ENCODE measurements around the gene KCNMB3.
"Not testable (repeated sequence)": the region's sequence is repeated elsewhere in the genome, so short reads cannot be mapped to it uniquely, and the experiment has no call there.

Gene KCNMB3

DNA sequence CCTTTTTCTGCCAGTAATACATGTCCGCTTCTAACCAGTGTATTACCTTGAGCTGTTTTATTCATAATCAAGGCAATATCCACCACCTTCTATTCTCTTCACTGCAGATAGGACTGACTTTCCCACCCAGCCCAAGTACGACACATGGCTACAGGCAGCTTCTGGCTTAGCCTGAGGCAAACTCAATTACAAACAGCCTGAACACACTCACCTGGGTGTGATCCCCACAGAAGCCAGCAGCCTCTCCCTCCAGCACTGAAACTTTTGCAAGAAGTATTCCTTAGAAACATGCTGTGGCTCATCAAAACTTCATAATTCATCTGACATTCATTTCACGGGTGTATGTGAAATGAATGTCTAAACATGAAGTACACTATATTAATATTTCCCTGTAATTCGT lies 13.5 kb upstream of the KCNMB3 start:
- peaks cover 19% of the 10 kb centered on the region for H3K27me3 ChIP-seq (replicated peaks; ENCODE audit: control insufficient read depth, insufficient read depth, low read length)
- H3K9ac ChIP-seq (ENCODE audit: low read length): no peak overlapping the region
- H3K4me3 ChIP-seq (ENCODE audit: low read length): no peak overlapping the region
- no peaks in the 10 kb centered on the region for H3K36me3 ChIP-seq (ENCODE audit: control insufficient read depth, insufficient read depth, low read length, severe bottlenecking)
- no peak for DNase-seq (ENCODE audit: low read depth)
- no peaks in the 10 kb centered on the region for H3K9me3 ChIP-seq (ENCODE audit: control insufficient read depth, low read length)
- H3K4me1 ChIP-seq (ENCODE audit: control insufficient read depth, insufficient read depth, low read length): no peaks in the 10 kb centered on the region

DNA sequence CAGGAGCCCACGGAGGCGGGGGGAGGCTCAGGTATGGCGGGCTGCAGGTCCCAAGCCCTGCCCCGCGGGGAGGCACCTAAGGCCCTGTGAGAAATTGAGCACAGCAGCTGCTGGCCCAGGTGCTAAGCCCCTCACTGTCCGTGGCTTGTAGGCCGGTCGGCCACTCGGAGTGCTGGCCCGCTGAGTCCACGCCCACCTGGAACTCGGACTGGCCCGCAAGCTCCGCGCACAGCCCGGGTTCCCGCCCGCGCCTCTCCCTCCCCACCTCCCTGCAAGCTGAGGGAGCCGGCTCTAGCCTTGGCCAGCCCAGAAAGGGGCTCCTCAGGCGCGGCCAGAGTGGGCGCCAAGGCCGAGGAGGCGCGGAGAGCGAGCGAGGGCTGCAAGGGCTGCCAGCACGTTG lies 12.2 kb upstream of the KCNMB3 start:
- Histone ChIP-seq H3K36me3 (ENCODE audit: control insufficient read depth, insufficient read depth, low read length, severe bottlenecking) (no peaks in the 10 kb centered on the region), H3K9me3 (ENCODE audit: control insufficient read depth, low read length) (no peaks in the 10 kb centered on the region), H3K9ac (ENCODE audit: low read length) (no peak overlapping the region), H3K4me3 (ENCODE audit: low read length) (no peak overlapping the region), H3K27me3 (replicated peaks; ENCODE audit: control insufficient read depth, insufficient read depth, low read length) (peaks cover 11% of the 10 kb centered on the region), H3K4me1 (ENCODE audit: control insufficient read depth, insufficient read depth, low read length) (no peaks in the 10 kb centered on the region)
- no peak for DNase-seq (ENCODE audit: low read depth)

DNA sequence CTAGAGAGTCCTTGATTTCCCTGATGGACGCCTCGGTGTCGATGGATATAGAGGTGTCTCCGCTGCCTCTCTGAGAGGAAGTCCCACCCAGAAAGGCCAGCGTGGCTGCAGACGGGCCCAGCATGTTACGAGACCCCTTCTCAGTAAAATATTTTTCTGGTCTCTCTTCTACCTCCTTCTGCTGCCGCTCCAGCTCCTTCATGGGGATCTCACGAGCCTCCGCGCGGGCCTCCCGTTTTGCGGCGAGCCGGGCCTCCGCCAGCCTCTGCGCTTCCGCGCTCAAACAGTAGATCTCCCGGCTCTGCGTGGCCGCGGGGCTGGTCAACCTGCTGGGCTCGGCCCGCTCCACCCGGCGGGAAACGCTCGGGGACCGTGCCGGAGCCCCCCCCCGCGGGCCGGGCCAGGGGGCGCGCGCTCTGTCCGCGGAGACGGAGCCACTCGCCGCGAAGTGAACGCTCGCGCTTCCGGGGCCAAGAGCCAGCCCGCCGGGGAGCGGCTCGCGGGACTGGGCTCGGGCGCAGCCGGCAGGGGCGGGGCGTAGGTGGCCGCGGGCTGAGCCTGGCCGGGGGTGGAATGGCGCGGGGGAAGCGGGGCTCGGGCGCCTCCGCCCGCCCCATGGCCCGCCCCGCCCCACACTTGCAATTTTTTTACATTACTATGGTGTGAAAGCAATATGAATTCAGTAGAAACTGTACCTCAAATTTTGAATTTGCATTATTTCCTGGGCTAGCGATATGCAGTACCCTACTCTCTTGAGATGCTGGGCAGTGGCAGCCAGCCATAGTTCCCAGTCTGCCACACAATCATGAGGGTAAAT lies 10.2 kb upstream of the KCNMB3 start:
- no peaks in the 10 kb centered on the region for H3K36me3 ChIP-seq (ENCODE audit: control insufficient read depth, insufficient read depth, low read length, severe bottlenecking)
- DNase-seq (ENCODE audit: low read depth): peak; percentile 90
- H3K27me3 ChIP-seq (replicated peaks; ENCODE audit: control insufficient read depth, insufficient read depth, low read length): peaks cover 6% of the 10 kb centered on the region
- no peaks in the 10 kb centered on the region for H3K9me3 ChIP-seq (ENCODE audit: control insufficient read depth, low read length)
- no peaks in the 10 kb centered on the region for H3K4me1 ChIP-seq (ENCODE audit: control insufficient read depth, insufficient read depth, low read length)
- peak overlapping the region; percentile 87 for H3K9ac ChIP-seq (ENCODE audit: low read length)
- peak overlapping the region; percentile 87 for H3K4me3 ChIP-seq (ENCODE audit: low read length)

DNA sequence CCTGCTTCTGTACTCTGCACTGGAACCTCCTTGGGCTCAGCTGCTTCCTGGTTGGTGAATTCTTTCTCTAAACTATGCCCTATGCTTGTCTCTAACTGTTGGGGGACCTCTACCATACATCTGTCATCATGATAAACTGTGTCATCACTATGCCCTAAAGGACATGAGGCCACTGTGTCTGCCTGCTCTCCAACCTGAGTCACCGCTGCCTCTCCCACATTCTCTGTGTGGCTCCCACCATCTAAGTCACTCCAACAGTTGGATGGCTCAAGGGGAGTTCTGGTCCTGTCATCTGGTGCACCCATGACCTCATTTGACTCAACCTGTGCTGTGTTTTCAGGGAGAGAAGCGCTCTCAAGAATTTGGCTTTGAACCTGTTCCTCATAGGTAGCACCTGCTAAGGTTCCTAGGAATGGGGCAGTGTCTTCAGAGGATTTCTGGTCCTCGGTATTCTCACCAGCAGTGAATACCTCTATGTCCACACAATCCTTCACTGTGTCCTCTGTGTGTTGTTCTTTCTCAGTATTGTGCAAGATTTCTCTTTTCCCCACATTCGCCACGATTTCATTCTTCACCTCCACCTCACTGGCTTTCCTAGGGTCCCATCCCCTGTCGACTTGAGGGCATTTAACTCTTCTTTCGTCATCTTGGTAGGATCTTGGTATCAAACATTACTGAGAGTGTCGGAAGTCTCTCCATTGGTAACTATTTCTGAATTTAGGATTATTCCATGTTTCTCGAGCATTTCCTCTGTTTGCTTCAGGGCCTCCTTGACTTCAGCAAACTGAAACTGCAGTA lies 9.2 kb upstream of the KCNMB3 start:
- not testable (repeated sequence) for DNase-seq (ENCODE audit: low read depth); H3K27me3 ChIP-seq (replicated peaks; ENCODE audit: control insufficient read depth, insufficient read depth, low read length); H3K36me3 ChIP-seq (ENCODE audit: control insufficient read depth, insufficient read depth, low read length, severe bottlenecking); H3K9me3 ChIP-seq (ENCODE audit: control insufficient read depth, low read length); H3K9ac ChIP-seq (ENCODE audit: low read length); H3K4me1 ChIP-seq (ENCODE audit: control insufficient read depth, insufficient read depth, low read length)
- H3K4me3 ChIP-seq (ENCODE audit: low read length): peak overlapping the region; percentile 87

- Histone ChIP-seq H3K9ac (ENCODE audit: low read length) (no peak overlapping the region), H3K36me3 (ENCODE audit: control insufficient read depth, insufficient read depth, low read length, severe bottlenecking) (no peaks in the 10 kb centered on the region), H3K27me3 (replicated peaks; ENCODE audit: control insufficient read depth, insufficient read depth, low read length) (no peaks in the 10 kb centered on the region), H3K9me3 (ENCODE audit: control insufficient read depth, low read length) (no peaks in the 10 kb centered on the region), H3K4me1 (ENCODE audit: control insufficient read depth, insufficient read depth, low read length) (no peaks in the 10 kb centered on the region), H3K4me3 (ENCODE audit: low read length) (no peak overlapping the region)
- no peak for DNase-seq (ENCODE audit: low read depth)
Measured at GRCh38 chr3:179258820-179259219, 7.9 kb upstream of the KCNMB3 start.

GRCh38 chr3:179257742-179258141 lies 6.8 kb upstream of the KCNMB3 start:
- not testable (repeated sequence) for H3K27me3 ChIP-seq (replicated peaks; ENCODE audit: control insufficient read depth, insufficient read depth, low read length); H3K4me1 ChIP-seq (ENCODE audit: control insufficient read depth, insufficient read depth, low read length); DNase-seq (ENCODE audit: low read depth); H3K36me3 ChIP-seq (ENCODE audit: control insufficient read depth, insufficient read depth, low read length, severe bottlenecking); H3K9me3 ChIP-seq (ENCODE audit: control insufficient read depth, low read length); H3K9ac ChIP-seq (ENCODE audit: low read length)
- peak overlapping the region; percentile 37 for H3K4me3 ChIP-seq (ENCODE audit: low read length)

- DNase-seq (ENCODE audit: low read depth): no peak
- Histone ChIP-seq H3K9me3 (ENCODE audit: control insufficient read depth, low read length) (no peaks in the 10 kb centered on the region), H3K36me3 (ENCODE audit: control insufficient read depth, insufficient read depth, low read length, severe bottlenecking) (no peaks in the 10 kb centered on the region), H3K27me3 (replicated peaks; ENCODE audit: control insufficient read depth, insufficient read depth, low read length) (no peaks in the 10 kb centered on the region), H3K4me3 (ENCODE audit: low read length) (no peak overlapping the region), H3K9ac (ENCODE audit: low read length) (no peak overlapping the region), H3K4me1 (ENCODE audit: control insufficient read depth, insufficient read depth, low read length) (no peaks in the 10 kb centered on the region)
Measured at GRCh38 chr3:179256813-179257212, 5.9 kb upstream of the KCNMB3 start.

DNA sequence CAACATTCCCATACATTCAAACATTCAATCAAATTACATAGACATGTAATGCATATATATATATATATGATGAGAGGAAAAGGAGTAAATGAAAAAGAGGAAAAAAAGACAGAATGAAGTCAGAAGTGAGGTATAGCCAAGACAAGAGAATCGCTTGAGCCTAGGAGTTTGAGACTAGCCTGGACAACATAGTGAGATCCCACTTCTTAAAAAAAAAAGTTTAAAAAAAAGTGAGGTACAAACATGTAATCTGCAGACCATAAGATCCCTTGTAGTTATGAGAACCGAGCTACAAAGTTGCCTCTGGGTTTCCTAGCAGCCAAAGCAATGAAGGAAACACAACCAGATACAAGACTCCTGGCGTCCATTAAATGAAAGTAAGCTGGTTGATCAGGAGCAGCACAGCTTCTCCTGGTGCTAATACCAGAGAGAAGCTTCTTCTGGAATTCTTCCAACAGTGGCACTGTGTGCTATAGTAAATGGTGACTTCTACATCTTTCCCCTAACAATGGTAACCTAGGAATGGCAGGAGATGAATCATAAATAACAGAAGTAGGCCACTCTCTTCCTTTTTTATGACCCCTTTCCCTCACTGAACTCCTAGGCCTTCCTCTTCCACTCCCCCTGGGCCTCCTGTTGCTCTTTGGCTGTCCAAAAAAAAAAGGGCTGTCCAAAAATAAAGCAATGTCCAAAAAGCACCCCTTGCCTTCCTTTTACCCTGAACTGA lies 3.5 kb downstream of the KCNMB3 start:
- Histone ChIP-seq H3K4me1 (ENCODE audit: control insufficient read depth, insufficient read depth, low read length) (no peaks in the 10 kb centered on the region), H3K4me3 (ENCODE audit: low read length) (no peak overlapping the region), H3K9ac (ENCODE audit: low read length) (no peak overlapping the region), H3K36me3 (ENCODE audit: control insufficient read depth, insufficient read depth, low read length, severe bottlenecking) (peaks cover 24% of the 10 kb centered on the region), H3K9me3 (ENCODE audit: control insufficient read depth, low read length) (no peaks in the 10 kb centered on the region), H3K27me3 (replicated peaks; ENCODE audit: control insufficient read depth, insufficient read depth, low read length) (no peaks in the 10 kb centered on the region)
- DNase-seq (ENCODE audit: low read depth): no peak

GRCh38 chr3:179244878-179245277 lies 6.0 kb downstream of the KCNMB3 start:
- H3K9ac ChIP-seq (ENCODE audit: low read length): no peak overlapping the region
- no peaks in the 10 kb centered on the region for H3K27me3 ChIP-seq (replicated peaks; ENCODE audit: control insufficient read depth, insufficient read depth, low read length)
- no peaks in the 10 kb centered on the region for H3K4me1 ChIP-seq (ENCODE audit: control insufficient read depth, insufficient read depth, low read length)
- H3K36me3 ChIP-seq (ENCODE audit: control insufficient read depth, insufficient read depth, low read length, severe bottlenecking): peaks cover 9% of the 10 kb centered on the region
- DNase-seq (ENCODE audit: low read depth): no peak
- no peak overlapping the region for H3K4me3 ChIP-seq (ENCODE audit: low read length)
- H3K9me3 ChIP-seq (ENCODE audit: control insufficient read depth, low read length): no peaks in the 10 kb centered on the region

- H3K4me1 ChIP-seq (ENCODE audit: control insufficient read depth, insufficient read depth, low read length); DNase-seq (ENCODE audit: low read depth); H3K9me3 ChIP-seq (ENCODE audit: control insufficient read depth, low read length); H3K9ac ChIP-seq (ENCODE audit: low read length); H3K4me3 ChIP-seq (ENCODE audit: low read length); H3K27me3 ChIP-seq (replicated peaks; ENCODE audit: control insufficient read depth, insufficient read depth, low read length); H3K36me3 ChIP-seq (ENCODE audit: control insufficient read depth, insufficient read depth, low read length, severe bottlenecking): not testable (repeated sequence)
Measured at GRCh38 chr3:179242859-179243258, 8.1 kb downstream of the KCNMB3 start.

DNA sequence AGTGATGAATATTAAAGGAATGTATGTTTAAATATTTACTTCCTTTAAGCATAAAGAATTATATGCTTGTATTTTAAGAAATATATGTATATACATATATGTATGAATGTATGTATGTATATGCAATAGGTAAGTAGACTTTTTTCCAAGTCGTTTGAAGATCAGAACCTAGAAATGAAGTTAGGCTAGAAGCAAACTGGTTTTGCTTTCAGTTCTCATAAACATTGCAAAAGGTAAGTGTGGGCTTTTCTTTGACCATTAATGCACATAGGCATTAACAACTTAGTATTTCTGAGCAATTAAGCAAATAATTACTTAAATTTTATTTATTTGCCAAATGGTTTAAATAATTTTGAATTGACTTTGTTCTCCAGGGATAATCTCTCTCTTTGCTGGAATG lies 10.6 kb downstream of the KCNMB3 start:
- H3K9ac ChIP-seq (ENCODE audit: low read length); H3K4me3 ChIP-seq (ENCODE audit: low read length); H3K9me3 ChIP-seq (ENCODE audit: control insufficient read depth, low read length); H3K27me3 ChIP-seq (replicated peaks; ENCODE audit: control insufficient read depth, insufficient read depth, low read length); H3K4me1 ChIP-seq (ENCODE audit: control insufficient read depth, insufficient read depth, low read length); DNase-seq (ENCODE audit: low read depth): not testable (repeated sequence)
- H3K36me3 ChIP-seq (ENCODE audit: control insufficient read depth, insufficient read depth, low read length, severe bottlenecking): peaks cover 13% of the 10 kb centered on the region
